Measurements from ENCODE around the gene FIBCD1. TPM values are rescaled to one million over a fixed set of nuclear protein-coding genes. Genes with fewer than 3 reads are reported as not detected.
A peak's percentile ranks its signal among the peaks of the same experiment; 100 is the strongest.

FIBCD1 gene
- total and polyA plus RNA-seq, 2 experiments from 2014 or later, result 0.43 to 4.0 TPM

GRCh38 chr9:130948266-130948665 is 9.2 kb upstream of the FIBCD1 start:
- no peak for DNase-seq (ENCODE audit: low read depth in 1 of 2, low spot score in 1 of 2)
- Histone ChIP-seq H3K36me3 (no peaks in the 10 kb centered on the region), H3K9me3 (ENCODE audit: low read depth) (no peaks in the 10 kb centered on the region), H3K27me3 (peaks cover 13% of the 10 kb centered on the region), H3K27ac (no peak overlapping the region), H3K4me3 (no peak overlapping the region), H3K4me1 (ENCODE audit: low read depth) (no peaks in the 10 kb centered on the region)
- TF ChIP-seq, protein P1, sequence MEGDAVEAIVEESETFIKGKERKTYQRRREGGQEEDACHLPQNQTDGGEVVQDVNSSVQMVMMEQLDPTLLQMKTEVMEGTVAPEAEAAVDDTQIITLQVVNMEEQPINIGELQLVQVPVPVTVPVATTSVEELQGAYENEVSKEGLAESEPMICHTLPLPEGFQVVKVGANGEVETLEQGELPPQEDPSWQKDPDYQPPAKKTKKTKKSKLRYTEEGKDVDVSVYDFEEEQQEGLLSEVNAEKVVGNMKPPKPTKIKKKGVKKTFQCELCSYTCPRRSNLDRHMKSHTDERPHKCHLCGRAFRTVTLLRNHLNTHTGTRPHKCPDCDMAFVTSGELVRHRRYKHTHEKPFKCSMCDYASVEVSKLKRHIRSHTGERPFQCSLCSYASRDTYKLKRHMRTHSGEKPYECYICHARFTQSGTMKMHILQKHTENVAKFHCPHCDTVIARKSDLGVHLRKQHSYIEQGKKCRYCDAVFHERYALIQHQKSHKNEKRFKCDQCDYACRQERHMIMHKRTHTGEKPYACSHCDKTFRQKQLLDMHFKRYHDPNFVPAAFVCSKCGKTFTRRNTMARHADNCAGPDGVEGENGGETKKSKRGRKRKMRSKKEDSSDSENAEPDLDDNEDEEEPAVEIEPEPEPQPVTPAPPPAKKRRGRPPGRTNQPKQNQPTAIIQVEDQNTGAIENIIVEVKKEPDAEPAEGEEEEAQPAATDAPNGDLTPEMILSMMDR (IDR thresholded peaks at IDR 0.05; ENCODE audit: low read depth, low read length), result no peak

GRCh38 chr9:130947618-130948140 is 8.6 kb upstream of the FIBCD1 start:
- Histone ChIP-seq H3K9me3 (ENCODE audit: low read depth) (no peaks in the 10 kb centered on the region), H3K4me1 (ENCODE audit: low read depth) (no peaks in the 10 kb centered on the region), H3K27ac (no peak overlapping the region), H3K27me3 (peaks cover 13% of the 10 kb centered on the region), H3K36me3 (no peaks in the 10 kb centered on the region), H3K4me3 (no peak overlapping the region)
- DNase-seq (ENCODE audit: low read depth in 1 of 2, low spot score in 1 of 2), result no peak
- TF ChIP-seq, protein P1 (IDR thresholded peaks at IDR 0.05; ENCODE audit: low read depth, low read length), result no peak

DNA sequence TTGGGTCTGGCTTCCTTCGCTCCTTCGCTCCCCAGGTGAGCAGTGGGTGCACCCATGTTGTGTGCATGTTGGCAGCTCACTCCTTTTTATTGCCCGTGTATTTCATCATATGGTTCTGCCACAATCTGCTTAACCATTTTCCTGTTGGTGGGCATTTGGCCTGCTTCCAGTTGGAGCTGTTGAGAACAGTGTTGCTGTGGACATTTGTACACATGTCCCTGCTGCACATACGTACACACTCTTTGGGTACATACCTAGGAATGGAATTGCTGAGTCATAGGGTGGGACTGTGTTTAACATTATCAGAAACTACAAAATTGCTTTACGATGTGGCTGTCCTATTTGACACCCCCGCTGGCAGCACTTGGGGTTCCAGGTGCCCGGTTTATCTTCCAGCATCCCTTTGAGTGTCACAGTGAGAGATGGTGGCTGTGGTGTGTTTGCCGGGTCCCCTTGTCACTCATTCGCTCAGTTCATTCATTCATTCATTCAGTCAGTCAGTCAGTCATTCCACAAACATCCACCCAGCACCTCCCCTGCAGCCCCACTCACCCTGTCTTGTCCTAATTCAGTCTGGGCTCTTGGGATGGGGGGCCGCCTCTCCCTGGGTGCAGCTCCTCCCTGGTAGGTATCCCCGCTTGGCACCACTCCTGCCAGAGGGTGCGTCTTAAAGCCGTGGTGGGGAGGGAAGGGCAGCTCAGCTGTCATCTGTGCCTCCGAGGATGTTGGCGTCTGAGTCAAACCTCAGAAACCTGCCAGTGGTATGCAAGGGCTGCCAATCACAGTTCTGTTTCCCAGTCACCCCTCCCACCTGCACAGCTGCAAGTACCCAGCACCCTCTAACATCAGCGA is 7.9 kb upstream of the FIBCD1 start:
- H3K36me3 ChIP-seq, result no peaks in the 10 kb centered on the region
- H3K9me3 ChIP-seq (ENCODE audit: low read depth), result no peaks in the 10 kb centered on the region
- TF ChIP-seq, protein P1 (IDR thresholded peaks at IDR 0.05; ENCODE audit: low read depth, low read length), result no peak
- no peak overlapping the region for H3K4me3 ChIP-seq
- DNase-seq (ENCODE audit: low read depth in 1 of 2, low spot score in 1 of 2), result peak in 1 of 2 donors; percentile 41
- H3K27ac ChIP-seq, result no peak overlapping the region
- no peaks in the 10 kb centered on the region for H3K4me1 ChIP-seq (ENCODE audit: low read depth)
- peaks cover 17% of the 10 kb centered on the region for H3K27me3 ChIP-seq

- H3K27me3 ChIP-seq, result peaks cover 35% of the 10 kb centered on the region
- no peaks in the 10 kb centered on the region for H3K9me3 ChIP-seq (ENCODE audit: low read depth)
- TF ChIP-seq, protein P1 (IDR thresholded peaks at IDR 0.05; ENCODE audit: low read depth, low read length), result no peak
- no peaks in the 10 kb centered on the region for H3K36me3 ChIP-seq
- H3K4me3 ChIP-seq, result no peak overlapping the region
- H3K4me1 ChIP-seq (ENCODE audit: low read depth), result no peaks in the 10 kb centered on the region
- DNase-seq (ENCODE audit: low read depth in 1 of 2, low spot score in 1 of 2), result no peak
- H3K27ac ChIP-seq, result no peak overlapping the region
Measured at GRCh38 chr9:130945173-130945572, 6.1 kb upstream of the FIBCD1 start.

GRCh38 chr9:130944510-130945058 is 5.5 kb upstream of the FIBCD1 start:
- Histone ChIP-seq H3K4me3 (no peak overlapping the region), H3K27me3 (peaks cover 41% of the 10 kb centered on the region), H3K27ac (no peak overlapping the region), H3K4me1 (ENCODE audit: low read depth) (no peaks in the 10 kb centered on the region), H3K9me3 (ENCODE audit: low read depth) (no peaks in the 10 kb centered on the region), H3K36me3 (no peaks in the 10 kb centered on the region)
- DNase-seq (ENCODE audit: low read depth in 1 of 2, low spot score in 1 of 2), result no peak
- TF ChIP-seq, protein P1 (IDR thresholded peaks at IDR 0.05; ENCODE audit: low read depth, low read length), result no peak
